Measurements from ENCODE around the gene PTPRU.
"Not testable (repeated sequence)": the region's sequence is repeated elsewhere in the genome, so short reads cannot be mapped to it uniquely, and the experiment has no call there.

The PTPRU gene

GRCh38 chr1:29290414-29290985, 54.2 kb downstream of the PTPRU start:
- DNase-seq (ENCODE audit: low read depth in 3 of 3), result no peak

- DNase-seq (ENCODE audit: low read depth in 3 of 3), result no peak
Measured at GRCh38 chr1:29291756-29292155, 55.4 kb downstream of the PTPRU start.

DNA sequence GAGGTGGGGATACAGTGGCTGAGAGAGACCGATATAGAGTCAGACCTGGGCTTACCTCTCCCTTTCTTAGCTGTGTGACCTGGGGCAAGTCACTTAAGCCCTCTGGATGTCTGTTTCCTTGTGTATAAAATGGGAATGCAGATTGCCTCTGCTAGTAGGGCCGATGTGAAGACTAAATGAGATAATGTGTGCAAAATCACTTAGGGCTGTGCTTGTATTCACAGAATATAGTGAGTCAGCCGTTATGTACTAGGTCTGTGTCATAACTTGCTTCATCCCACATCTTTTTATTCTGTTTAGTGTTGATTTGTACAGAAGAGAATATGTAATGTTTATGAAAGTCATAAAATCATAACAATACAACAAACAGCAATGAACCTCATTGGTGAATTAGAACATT, 56.0 kb downstream of the PTPRU start:
- DNase-seq (ENCODE audit: low read depth in 3 of 3), result no peak

GRCh38 chr1:29297450-29297849, 61.1 kb downstream of the PTPRU start:
- no peak for DNase-seq (ENCODE audit: low read depth in 3 of 3)

DNA sequence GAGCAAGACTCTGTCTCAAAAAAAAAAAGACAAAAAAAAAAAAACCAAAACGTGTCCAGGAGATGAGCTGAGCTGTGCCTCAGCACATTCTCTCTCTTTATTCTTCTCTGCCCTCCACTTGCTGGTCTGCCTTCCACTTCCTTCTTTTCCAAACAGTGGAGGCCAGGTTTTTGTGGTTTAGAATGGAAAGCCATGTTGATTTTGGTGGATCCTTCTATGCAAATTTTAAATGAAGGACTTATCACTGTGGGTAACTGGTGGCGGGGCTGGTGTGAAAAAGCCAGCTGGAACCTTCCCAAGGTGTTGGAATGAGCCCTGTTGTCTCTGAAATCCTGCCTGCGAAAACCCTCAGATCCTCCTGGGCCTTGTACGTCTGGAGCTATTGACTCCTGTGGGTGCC, 61.9 kb downstream of the PTPRU start:
- DNase-seq (ENCODE audit: low read depth in 3 of 3), result no peak

- DNase-seq (ENCODE audit: low read depth in 3 of 3), result no peak
Measured at GRCh38 chr1:29299446-29299845, 63.1 kb downstream of the PTPRU start.

GRCh38 chr1:29301732-29302131, 65.4 kb downstream of the PTPRU start:
- not testable (repeated sequence) for DNase-seq (ENCODE audit: low read depth in 3 of 3)

GRCh38 chr1:29303201-29304024, 67.1 kb downstream of the PTPRU start:
- DNase-seq (ENCODE audit: low read depth in 3 of 3), result no peak

GRCh38 chr1:29304025-29304684, 67.8 kb downstream of the PTPRU start:
- no peak for DNase-seq (ENCODE audit: low read depth in 3 of 3)

DNA sequence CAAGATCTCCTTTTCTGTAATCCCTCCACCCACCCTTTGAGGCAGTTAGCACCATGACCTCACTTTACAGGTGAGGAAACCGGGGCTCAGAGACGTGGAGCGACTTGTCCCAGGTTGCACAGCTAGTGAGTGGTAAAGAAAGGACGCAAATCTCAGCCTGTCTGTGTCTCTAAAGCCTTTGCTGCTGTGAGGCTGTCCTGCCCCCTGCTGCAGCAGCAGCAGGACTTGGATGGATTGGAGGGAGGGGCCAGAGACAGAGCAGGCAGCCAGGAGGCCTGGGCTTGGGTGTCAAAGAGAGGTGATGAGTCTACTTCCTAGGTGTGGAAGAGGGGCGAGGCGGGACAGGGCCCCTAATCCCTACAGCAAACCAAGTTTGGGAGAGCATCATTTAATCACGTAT, 69.6 kb downstream of the PTPRU start:
- no peak for DNase-seq (ENCODE audit: low read depth in 3 of 3)

GRCh38 chr1:29306471-29307140, 70.3 kb downstream of the PTPRU start:
- DNase-seq (ENCODE audit: low read depth in 3 of 3), result no peak

DNA sequence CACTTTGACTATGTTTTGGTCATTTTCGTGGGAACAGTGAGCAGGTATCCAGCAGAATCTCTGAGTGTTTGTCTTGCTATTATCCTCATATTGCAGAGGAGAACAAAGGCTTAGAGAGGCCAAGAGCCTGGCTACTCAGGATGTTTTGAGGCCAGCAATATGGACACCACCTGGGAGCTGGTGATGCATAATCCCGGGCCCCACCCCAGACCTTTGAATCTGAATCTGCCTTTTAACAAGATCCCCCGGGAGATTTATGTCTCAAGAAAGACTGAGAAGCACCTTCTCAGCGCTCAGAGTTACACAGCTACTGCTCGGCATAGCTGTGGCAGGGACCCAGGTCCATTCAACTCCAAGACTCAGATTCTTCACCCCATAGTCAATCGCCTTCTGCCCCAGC, 72.8 kb downstream of the PTPRU start:
- no peak for DNase-seq (ENCODE audit: low read depth in 3 of 3)

- no peak for DNase-seq (ENCODE audit: low read depth in 3 of 3)
Measured at GRCh38 chr1:29309621-29310020, 73.3 kb downstream of the PTPRU start.

GRCh38 chr1:29310616-29311180, 74.4 kb downstream of the PTPRU start:
- no peak for DNase-seq (ENCODE audit: low read depth in 3 of 3)

- no peak for DNase-seq (ENCODE audit: low read depth in 3 of 3)
Measured at GRCh38 chr1:29311352-29312030, 75.2 kb downstream of the PTPRU start.

DNA sequence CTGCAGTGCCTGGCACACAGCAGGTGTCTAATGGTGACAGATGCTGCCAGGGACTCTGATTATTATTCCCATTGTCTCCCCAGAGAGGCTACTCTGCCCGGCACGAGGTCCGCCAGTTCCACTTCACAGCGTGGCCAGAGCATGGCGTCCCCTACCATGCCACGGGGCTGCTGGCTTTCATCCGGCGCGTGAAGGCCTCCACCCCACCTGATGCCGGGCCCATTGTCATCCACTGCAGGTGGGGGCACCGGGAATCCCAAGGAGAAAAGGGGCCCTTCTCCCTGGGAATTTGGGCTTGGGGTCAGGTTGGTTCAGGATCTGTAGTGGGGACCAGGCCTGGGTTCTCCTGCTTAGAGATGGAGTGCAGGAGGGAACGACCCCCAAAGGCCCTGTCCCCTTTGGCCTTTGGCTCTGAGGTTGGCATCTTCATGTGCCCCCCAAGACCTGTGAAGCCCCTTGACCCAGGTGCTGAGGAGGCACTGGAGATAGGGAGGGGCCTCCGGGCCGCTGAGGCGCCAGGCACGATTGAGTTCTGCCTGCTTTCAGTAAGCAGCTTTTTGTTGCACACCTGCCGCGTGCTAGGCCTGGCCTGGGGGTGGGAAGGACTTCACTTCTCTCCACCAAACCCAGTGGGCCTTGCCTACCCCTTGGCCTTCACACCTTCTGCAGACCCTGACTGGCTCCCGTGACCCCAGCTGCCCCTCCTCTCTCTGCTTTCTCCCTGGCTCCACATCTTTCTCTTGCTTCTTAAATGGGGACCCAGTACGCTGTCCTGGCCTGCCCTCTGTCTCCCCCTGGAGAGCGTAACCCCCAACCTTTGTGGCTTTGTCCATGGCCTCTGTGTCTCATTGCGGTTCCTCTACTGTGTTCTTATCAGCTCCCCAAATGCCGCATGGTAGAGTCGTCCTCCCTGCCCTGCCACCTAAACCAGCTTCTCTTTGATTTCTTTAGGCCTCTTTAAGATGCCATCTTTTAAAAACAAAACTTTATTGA, 76.4 kb downstream of the PTPRU start:
- no peak for DNase-seq (ENCODE audit: low read depth in 3 of 3)

DNA sequence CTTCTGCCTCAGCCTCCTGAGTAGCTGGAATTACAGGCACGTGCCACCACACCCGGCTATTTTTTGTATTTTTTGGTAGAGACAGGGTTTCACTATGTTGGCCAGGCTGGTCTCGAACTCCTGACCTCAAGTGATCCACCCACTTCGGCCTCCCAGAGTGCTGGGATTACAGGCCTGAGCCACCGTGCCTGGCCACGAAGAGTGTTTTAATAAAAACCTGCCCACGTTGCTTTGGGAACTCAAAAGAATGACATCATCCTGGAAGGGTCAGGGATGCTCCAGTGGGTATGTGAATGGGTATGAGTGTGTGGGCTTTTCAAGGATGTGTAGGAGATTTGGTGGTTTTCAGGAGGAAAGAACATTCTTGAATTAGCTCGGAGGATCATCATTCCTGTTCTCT, 78.4 kb downstream of the PTPRU start:
- not testable (repeated sequence) for DNase-seq (ENCODE audit: low read depth in 3 of 3)

- no peak for DNase-seq (ENCODE audit: low read depth in 3 of 3)
Measured at GRCh38 chr1:29315262-29315661, 78.9 kb downstream of the PTPRU start.

GRCh38 chr1:29315876-29316275, 79.6 kb downstream of the PTPRU start:
- DNase-seq (ENCODE audit: low read depth in 3 of 3), result no peak
